Activated T-cell treated with anti-CD3 and anti-CD28 coated beads, Interleukin-2, amount 50 U/mL, for 1 hour (primary cell): ENCODE measurements around the gene DDI2.

Experiments used
- DNase-seq: peaks from one replicate; pipeline ENCODE4 v3.0.0-alpha.2; 2020

The DDI2 gene

DNA sequence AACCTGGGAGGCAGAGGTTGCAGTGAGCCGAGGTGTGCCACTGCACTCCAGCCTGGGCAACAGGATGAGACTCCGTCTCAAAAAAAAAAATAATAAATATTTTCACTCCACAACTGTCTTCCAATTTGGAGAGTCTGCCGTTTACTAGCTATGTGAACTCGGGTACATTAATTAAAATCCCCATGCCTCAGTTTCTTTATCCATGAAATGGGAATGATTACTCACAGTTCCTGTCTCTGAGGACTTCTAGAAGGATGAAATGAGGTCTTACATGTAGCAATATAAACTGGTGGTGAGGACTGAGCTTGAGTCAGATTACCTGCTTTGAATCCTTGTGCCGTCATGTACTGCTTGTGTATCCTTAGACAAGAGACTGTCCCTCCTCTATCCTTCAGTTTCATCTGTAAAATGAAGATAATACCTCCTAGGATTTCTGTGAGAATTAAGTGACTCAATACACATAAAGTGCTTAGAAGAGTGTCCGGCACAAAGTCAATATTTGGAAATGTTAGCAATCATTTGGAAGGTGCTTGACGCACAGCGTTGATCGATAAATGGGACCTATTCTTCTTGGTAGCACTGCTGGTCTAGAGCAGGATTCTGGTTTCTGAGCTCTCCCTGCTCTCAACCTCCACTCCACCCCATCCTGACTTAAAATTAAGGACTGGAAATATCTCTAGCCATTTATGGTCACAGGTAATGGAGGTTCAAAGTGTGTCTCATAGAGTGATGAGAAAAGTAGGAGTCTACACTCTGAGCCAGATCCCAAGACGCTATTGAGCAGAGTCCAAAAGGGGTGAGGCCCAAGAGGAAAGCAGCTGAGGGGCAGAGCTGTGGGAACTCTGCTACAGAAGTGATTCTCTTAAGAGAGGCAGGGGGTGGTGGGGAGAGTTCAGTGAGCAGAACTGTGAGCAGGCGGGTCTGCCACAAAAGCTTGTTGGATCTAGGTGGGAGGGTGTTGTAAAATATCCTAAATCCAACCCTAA is 11.6 kb upstream of the DDI2 start:
- DNase-seq, result no peak

- no peak for DNase-seq
Measured at GRCh38 chr1:15609631-15610030, 7.6 kb upstream of the DDI2 start.

DNA sequence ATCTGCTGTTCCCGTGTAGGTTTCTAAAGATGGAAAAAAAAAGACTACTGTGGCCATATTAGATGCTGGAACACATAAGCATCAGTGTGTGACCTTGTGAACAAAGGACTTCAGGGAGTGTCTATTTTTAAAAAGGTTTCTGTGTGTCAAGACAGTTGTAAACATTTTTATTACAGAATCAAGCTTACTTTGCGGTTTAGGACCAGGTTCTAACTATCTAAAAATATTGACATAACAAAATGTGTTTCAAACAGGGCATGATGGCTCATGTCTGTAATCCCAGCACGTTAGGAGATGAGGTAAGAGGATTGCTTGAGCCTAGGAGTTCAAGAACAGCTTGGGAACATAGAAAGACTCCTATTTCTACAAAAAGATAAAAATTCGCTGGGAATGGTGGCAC is 7.1 kb upstream of the DDI2 start:
- no peak for DNase-seq

GRCh38 chr1:15616373-15617172 is 685 bp upstream of the DDI2 start:
- DNase-seq, result peak; percentile 19

- no peak for DNase-seq
Measured at GRCh38 chr1:15618077-15618654, 908 bp downstream of the DDI2 start.

DNA sequence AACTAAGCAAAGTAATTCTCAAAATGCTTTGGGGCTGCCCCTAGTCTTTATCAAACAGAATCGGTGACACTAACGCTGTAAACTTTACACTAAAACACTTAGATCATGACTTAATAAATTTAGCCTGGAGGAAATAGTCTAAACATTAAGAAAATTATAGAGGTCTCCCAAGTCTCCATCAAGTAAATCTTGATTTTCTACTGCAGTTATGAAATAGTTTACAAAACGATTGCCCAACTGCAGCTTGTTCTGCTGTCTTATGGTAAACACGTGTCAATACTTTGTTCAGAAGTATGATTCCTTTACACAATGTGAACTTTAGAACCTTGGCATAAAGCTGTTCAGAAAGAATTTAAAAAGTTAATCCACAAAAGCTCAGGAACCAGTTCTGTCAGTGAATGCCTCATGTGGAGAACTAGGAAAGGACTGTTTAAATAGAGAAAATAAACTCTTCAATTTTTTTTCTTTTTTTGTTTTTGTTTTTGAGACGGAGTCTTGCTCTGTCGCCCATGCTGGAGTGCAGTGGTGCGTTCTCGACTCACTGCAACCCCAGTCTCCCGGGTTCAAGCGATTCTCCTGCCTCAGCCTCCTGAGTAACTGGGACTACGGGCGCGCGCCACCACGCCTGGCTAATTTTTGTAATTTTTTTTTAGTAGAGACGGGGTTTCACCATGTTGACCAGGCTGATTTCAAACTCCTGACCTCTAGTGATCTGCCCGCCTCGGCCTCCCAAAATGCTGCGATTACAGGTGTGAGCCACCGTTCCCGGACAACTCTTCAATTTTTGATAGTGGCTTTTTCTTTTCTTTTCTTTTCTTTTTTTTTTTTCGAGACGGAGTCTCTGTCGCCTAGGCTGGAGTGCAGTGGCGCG is 1.6 kb downstream of the DDI2 start:
- DNase-seq, result no peak

GRCh38 chr1:15620155-15620545 is 2.9 kb downstream of the DDI2 start:
- DNase-seq, result no peak

GRCh38 chr1:15620902-15621682 is 3.8 kb downstream of the DDI2 start:
- no peak for DNase-seq

DNA sequence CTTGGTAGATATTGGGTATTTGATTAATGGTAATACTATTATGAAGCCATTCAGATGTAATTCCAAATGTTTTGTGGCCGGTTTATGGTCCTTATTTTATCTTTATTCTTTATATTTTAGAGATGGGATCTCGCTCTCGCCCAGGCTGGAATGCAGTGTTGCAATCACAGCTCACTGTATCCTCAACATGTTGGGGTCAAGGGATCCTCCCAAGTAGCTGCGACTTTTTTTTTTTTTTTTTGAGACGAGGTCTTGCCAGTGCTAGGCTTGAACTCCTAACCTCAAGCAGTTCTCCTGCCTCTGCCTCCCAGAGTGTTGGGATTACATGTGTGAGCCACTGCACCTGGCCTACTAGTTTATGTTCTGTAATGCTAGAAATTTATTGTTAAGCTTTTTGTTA is 4.7 kb downstream of the DDI2 start:
- no peak for DNase-seq

DNA sequence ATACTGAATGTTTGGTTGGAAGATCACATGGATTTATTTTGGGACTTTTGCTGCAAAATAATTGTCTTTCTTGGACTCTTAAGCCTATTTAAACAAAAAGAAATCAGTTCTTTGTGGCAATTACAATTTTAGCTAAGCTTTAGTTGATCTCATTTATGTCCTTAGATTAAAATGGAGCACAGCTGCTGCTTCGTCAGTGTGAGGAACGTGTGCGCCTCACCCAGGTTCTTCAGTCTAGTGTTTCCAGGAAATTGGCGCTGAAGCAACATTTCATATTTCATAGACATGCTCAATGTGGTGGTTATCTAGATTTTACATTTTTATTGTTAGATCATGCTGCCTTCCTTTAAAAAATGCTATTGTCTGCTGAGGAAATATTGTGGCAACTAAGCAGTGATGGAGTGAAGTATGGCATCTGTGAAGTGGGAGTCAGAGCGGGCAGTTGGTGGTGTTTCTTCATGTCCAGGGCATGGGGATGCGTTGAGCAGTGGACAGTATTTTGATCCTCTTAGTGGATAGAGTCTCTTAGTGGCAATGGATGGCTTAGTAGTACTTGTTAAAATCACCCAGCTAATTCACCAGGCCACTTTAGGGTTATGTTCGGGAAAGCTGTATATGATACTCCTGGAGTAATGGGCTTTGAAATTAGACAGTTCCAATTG is 5.6 kb downstream of the DDI2 start:
- no peak for DNase-seq

DNA sequence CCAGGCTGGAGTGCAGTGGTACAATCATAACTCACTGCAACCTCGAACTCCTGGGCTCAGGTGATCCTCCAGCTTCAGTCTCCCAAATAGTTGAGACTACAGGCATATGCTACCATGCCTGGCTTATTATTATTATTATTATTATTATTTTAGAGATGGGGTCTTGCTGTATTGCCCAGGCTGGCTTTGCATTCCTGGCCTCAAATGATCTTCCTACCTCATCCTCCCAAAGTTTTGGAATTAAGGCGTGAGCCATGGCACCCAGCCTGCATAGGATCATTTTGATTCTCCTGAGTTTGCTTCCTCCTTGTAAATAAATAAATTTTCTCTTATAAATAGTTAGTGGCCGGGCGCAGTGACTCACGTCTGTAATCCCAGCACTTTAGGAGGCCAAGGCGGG is 6.2 kb downstream of the DDI2 start:
- no peak for DNase-seq

DNA sequence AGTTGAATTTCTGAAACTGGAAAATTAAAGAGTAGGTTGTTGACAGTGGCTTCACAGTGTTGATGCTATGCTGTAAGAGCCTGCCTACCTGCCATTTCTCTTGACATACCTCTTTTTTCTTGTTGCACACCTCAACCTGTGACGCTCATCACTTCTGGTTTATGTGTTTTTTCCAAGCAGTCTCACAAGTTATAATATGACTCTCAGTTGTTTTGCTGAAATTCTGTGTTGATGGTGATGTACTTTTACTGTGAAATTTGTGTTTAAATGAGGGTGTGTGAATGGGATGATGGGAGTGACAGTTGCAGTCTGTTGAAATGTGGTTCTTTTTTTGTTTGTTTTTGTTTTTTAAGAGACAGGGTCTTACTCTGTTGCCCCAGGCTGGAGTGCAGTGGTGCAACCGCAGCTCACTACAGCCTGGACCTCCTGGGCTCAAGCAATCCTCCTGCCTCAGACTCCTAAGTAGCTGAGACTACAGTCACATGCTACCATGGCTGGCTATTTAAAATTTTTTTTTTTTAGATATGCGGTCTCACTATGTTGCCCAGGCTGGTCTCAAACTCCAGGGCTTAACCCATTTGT is 7.0 kb downstream of the DDI2 start:
- DNase-seq, result no peak

DNA sequence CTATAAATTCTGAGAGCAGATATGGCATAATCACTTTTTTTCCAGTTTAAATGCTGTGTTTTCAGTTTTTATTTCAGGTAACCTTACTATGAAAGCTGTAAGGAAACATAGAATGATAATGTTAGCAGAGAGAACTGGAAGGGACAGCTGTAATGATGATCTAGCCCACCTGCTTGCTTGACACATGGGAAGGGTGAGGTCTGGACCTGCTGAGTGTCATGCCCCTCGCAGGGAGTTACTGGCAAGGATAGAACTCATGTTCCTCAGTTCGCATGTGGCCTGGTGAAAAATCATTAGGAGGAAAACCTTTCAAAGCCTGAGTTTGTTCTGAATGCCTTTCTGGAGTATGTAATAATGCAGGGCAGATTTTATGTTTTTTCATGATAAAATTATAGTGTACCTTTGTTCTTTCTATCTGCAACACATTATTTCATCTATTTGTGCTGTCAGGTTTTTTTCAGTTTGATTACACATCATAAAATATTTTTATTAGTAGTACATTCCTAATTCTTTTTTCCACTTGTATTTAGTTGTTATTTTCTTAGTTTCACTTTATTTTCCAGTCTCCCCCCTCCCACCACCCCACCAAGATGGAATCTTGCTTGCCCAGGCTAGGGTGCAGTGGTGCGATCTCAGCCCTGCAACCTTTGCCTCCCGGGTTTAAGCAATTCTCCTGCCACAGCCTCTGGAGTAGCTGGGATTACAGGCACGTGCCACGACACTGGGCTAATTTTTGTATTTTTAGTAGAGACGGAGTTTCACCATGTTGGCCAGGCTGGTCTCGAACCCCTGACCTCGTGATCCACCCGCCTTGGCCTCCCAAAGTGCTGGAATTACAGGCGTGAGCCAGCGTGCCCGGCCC is 8.0 kb downstream of the DDI2 start:
- DNase-seq, result no peak

DNA sequence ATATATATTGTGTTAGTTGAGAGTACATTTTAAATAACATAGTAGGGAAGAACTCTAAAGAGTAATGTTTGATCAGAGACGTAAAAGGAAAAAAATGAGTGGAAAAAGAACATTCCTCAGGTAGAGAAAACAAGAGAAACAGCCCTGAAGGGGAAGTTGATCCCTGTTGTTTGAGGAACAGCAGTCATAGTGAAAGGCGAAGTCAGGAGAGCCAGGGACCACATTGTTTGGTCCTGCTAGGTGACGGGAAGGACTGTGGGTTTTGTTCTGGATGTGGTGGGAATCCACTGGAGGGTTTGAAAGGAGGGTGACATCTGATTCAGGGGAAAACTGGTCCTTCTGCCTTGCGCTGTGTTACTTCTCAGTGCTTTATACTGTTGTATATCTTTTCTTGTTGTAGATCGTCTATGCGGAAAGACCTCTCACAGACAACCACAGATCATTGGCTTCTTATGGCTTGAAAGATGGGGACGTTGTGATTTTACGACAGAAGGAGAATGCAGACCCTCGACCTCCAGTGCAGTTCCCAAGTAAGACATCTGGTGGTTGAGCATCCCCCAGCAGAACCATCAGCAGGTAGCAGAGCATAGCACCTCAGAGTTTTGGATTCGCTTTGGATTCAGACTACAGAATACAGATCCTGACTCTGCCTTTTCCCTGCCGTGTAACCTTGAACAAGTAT is 9.2 kb downstream of the DDI2 start:
- no peak for DNase-seq

- DNase-seq, result no peak
Measured at GRCh38 chr1:15627343-15627988, 10.2 kb downstream of the DDI2 start.

- no peak for DNase-seq
Measured at GRCh38 chr1:15628003-15628402, 10.7 kb downstream of the DDI2 start.

- no peak for DNase-seq
Measured at GRCh38 chr1:15633756-15634420, 16.6 kb downstream of the DDI2 start.

GRCh38 chr1:15636436-15636835 is 19.2 kb downstream of the DDI2 start:
- DNase-seq, result no peak
